Hepatocyte (in vitro differentiated cells): ENCODE data around the gene PPP2R5C. TPM values are rescaled to one million over a fixed set of nuclear protein-coding genes. Genes with fewer than 3 reads are reported as not detected.
"Not testable (repeated sequence)": the region's sequence is repeated elsewhere in the genome, so short reads cannot be mapped to it uniquely, and the experiment has no call there.

ENCODE experiments used
- DNase-seq: peaks from one replicate; pipeline ENCODE4 v3.0.0-alpha.2; 2016; ENCODE audit warnings: low spot score
- H2AFZ ChIP-seq: fragments of 200-600 bp; sonication (generic); 2 replicates; pipeline ENCODE4 v1.6.0; 2016; ENCODE audit warnings: antibody characterized with exemption, mild to moderate bottlenecking
- H3K27ac ChIP-seq: fragments of 200-600 bp; sonication (generic); 2 replicates; pipeline ENCODE4 v1.5.1; 2016; ENCODE audit warnings: mild to moderate bottlenecking
- H3K27me3 ChIP-seq: fragments of 200-600 bp; sonication (generic); 2 replicates; pipeline ENCODE4 v1.6.1; 2016
- H3K36me3 ChIP-seq: fragments of 200-600 bp; sonication (generic); replicated peaks from 2 replicates; pipeline ENCODE4 v1.5.1; 2016; ENCODE audit warnings: low read depth; ENCODE audit not compliant: insufficient read depth
- H3K4me1 ChIP-seq: fragments of 200-600 bp; sonication (generic); 2 replicates; pipeline ENCODE4 v1.5.1; 2016; ENCODE audit warnings: mild to moderate bottlenecking, moderate library complexity; ENCODE audit not compliant: insufficient read depth
- H3K4me2 ChIP-seq: fragments of 200-600 bp; sonication (generic); 2 replicates; pipeline ENCODE4 v1.6.0; 2016
- H3K4me3 ChIP-seq: fragments of 200-600 bp; sonication (generic); 2 replicates; pipeline ENCODE4 v1.5.1; 2016; ENCODE audit warnings: mild to moderate bottlenecking
- H3K79me2 ChIP-seq: fragments of 200-600 bp; sonication (generic); 2 replicates; pipeline ENCODE4 v1.6.0; 2017; ENCODE audit warnings: mild to moderate bottlenecking
- H3K9me2 ChIP-seq: fragments of 200-600 bp; sonication (generic); replicated peaks from 2 replicates; pipeline ENCODE4 v1.6.0; 2017; ENCODE audit warnings: mild to moderate bottlenecking; ENCODE audit not compliant: insufficient read depth
- H3K9me3 ChIP-seq: fragments of 200-600 bp; sonication (generic); 2 replicates; pipeline ENCODE4 v1.5.1; 2016; ENCODE audit warnings: low read depth, mild to moderate bottlenecking
- H4K20me1 ChIP-seq: fragments of 200-600 bp; sonication (generic); 2 replicates; pipeline ENCODE4 v1.6.0; 2016; ENCODE audit warnings: mild to moderate bottlenecking; ENCODE audit not compliant: insufficient read depth, poor library complexity, severe bottlenecking
- EZH2 ChIP-seq: fragments of 200-600 bp; sonication (generic); IDR thresholded peaks from 2 replicates; pipeline ENCODE4 v1.6.1; 2016; ENCODE audit warnings: antibody characterized with exemption, mild to moderate bottlenecking, borderline replicate concordance
- EZH2phosphoT487 ChIP-seq: fragments of 200-600 bp; sonication (generic); IDR thresholded peaks from one replicate; pipeline ENCODE4 v1.6.1; 2018; ENCODE audit warnings: antibody characterized with exemption, mild to moderate bottlenecking, low read depth, moderate library complexity; ENCODE audit not compliant: unreplicated experiment, severe bottlenecking
- WGBS: methylation state at CpG from one replicate; pipeline ENCODE4 v1.1.6; 2016; ENCODE audit warnings: low lambda C conversion rate; ENCODE audit errors: missing lambda C conversion rate; 5-methylcytosine and 5-hydroxymethylcytosine counted together
- polyA plus RNA-seq: library from polyadenylated mRNA; unstranded; fragments of >200 nt; fragmentation: Nextera tagmentation; extraction: Ambion mirVana; gene quantifications from 2 replicates; pipeline ENCODE4 v1.2.1, GENCODE V29; 2016
- total RNA-seq: library from RNA; depleted of rRNA; stranded (reverse); fragments of >200 nt; gene quantifications from 2 replicates; pipeline ENCODE4 v1.2.3, GENCODE V29; 2014
- TF ChIP-seq, protein P1 (sequence below): fragments of 200-600 bp; sonication (generic); IDR thresholded peaks from 2 replicates; pipeline ENCODE4 v1.5.1; 2016; ENCODE audit warnings: antibody characterized with exemption, mild to moderate bottlenecking; ENCODE audit not compliant: poor library complexity

Gene PPP2R5C
- total and polyA plus RNA-seq, 2 experiments from 2014 or later, result 47.4 to 78.0 TPM

DNA sequence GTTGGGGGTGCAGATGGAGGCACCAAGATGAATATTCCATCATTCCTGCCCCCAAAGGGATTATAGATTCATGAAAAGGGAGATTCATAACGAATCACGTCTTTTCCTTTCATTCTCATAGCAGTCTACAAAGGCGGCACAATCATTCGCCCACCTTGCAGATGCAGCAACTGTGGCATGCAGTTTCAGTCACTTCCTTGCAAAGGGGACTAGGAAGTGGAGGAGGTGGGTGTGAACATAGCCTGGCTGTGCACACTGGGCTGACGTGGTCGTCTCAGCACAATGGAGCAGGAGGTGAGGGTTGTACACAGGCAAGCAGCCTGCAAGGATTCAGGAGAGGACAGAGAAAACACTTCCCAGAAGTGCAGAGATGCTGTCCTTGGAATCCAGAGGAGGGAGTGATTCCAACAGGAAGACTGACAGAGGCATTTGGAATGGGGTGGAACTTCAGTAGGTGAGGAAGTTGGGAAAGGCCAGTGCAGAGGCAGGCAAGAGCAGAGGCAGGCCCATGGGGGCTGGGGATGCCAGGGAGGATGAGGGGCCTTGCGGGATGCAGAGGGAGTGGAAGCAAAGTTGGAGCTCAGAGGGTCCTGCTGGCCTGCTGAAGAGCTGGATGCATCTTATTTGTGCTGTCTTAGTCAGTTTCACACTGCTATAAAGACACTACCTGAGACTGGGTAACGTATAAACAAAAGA lies 21.9 kb upstream of the PPP2R5C start:
- DNase-seq, result no peak

DNA sequence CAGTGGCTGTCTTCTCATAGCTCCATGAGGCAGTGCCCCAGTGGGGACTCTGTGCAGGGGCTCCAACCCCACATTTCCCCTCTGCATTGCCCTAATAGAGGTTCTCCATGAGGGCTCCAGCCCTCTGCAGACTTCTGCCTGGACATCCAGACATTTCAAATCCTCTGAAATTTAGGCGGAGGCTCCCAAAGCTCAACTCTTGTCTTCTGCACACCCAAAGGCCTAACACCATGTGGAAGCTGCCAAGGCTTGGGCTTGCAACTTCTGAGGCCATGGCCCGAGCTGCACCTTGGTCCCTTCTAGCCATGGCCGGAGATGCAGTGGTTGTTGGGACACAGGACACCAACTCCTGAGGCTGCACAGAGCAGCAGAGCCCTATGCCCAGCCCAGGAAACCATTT lies 20.5 kb upstream of the PPP2R5C start:
- DNase-seq, result no peak
- Histone ChIP-seq H3K79me2 (no peaks in the 10 kb centered on the region), H3K9me3 (no peaks in the 10 kb centered on the region), H4K20me1 (no peaks in the 10 kb centered on the region), H3K9me2 (no peaks in the 10 kb centered on the region), H3K4me1 (no peaks in the 10 kb centered on the region), H3K27me3 (no peaks in the 10 kb centered on the region), H3K4me3 (no peak overlapping the region), H3K4me2 (no peak overlapping the region), H3K27ac (no peak overlapping the region), H3K36me3 (no peaks in the 10 kb centered on the region), H2AFZ (no peak overlapping the region)
- WGBS, result 87% methylated on average over 3 of the region's 3 CpGs
- no peak for TF ChIP-seq EZH2
- no peak for TF ChIP-seq EZH2phosphoT487

More for the DNA sequence above, 21.9 kb upstream of the PPP2R5C start:
- Histone ChIP-seq H3K36me3 (no peaks in the 10 kb centered on the region), H3K4me3 (no peak overlapping the region), H3K9me3 (no peaks in the 10 kb centered on the region), H3K27me3 (no peaks in the 10 kb centered on the region), H3K9me2 (no peaks in the 10 kb centered on the region), H3K27ac (no peak overlapping the region), H3K79me2 (no peaks in the 10 kb centered on the region), H3K4me2 (no peak overlapping the region), H3K4me1 (no peaks in the 10 kb centered on the region), H4K20me1 (no peaks in the 10 kb centered on the region), H2AFZ (no peak overlapping the region)
- 79% methylated on average over 8 of the region's 8 CpGs for WGBS
- TF ChIP-seq, protein P1, sequence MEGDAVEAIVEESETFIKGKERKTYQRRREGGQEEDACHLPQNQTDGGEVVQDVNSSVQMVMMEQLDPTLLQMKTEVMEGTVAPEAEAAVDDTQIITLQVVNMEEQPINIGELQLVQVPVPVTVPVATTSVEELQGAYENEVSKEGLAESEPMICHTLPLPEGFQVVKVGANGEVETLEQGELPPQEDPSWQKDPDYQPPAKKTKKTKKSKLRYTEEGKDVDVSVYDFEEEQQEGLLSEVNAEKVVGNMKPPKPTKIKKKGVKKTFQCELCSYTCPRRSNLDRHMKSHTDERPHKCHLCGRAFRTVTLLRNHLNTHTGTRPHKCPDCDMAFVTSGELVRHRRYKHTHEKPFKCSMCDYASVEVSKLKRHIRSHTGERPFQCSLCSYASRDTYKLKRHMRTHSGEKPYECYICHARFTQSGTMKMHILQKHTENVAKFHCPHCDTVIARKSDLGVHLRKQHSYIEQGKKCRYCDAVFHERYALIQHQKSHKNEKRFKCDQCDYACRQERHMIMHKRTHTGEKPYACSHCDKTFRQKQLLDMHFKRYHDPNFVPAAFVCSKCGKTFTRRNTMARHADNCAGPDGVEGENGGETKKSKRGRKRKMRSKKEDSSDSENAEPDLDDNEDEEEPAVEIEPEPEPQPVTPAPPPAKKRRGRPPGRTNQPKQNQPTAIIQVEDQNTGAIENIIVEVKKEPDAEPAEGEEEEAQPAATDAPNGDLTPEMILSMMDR, result no peak
- TF ChIP-seq EZH2phosphoT487 (no peak), EZH2 (no peak)

DNA sequence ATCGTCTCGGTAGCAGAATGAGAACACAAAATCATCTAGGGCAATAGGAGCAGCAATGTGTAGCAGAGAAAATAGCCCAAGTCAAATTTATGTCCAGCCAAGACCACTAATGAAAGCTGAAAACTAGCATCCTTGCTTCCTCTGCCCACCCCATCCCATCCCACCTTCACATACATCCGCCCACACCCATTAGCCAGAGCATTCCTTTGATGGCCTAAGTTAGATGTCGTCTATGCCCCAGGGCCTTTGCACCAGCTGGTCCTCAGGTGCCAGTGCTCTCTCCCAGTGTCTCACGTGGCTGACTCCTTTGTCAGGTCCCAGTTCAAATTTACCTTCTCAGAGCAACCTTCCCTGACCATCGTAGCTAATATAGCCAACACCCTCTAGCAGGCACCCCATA lies 17.8 kb upstream of the PPP2R5C start:
- Histone ChIP-seq H2AFZ (no peak overlapping the region), H4K20me1 (no peaks in the 10 kb centered on the region), H3K36me3 (no peaks in the 10 kb centered on the region), H3K4me2 (no peak overlapping the region), H3K9me3 (no peaks in the 10 kb centered on the region), H3K27me3 (no peaks in the 10 kb centered on the region), H3K9me2 (no peaks in the 10 kb centered on the region), H3K79me2 (no peaks in the 10 kb centered on the region), H3K4me3 (no peak overlapping the region), H3K4me1 (no peaks in the 10 kb centered on the region), H3K27ac (no peak overlapping the region)
- no peak for TF ChIP-seq EZH2
- TF ChIP-seq EZH2phosphoT487, result no peak
- TF ChIP-seq, protein P1, result no peak
- WGBS, result 85% methylated on average over 6 of the region's 6 CpGs
- no peak for DNase-seq

DNA sequence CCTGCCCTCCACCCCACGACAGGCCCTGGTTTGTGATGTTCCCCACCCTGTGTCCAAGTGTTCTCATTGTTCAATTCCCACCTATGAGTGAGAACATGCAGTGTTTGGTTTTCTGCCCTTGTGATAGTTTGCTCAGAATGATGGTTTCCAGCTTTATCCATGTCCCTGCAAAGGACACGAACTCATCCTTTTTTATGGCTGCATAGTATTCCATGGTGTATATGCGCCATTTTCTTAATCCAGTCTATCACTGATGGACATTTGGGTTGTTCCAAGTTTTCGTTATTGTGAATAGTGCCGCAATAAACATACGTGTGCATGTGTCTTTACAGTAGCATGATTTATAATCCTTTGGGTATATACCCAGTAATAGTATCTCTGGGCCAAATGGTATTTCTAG lies 17.1 kb upstream of the PPP2R5C start:
- H3K4me3 ChIP-seq, H3K27ac ChIP-seq, H3K36me3 ChIP-seq, H2AFZ ChIP-seq, H3K9me3 ChIP-seq, H3K27me3 ChIP-seq, H3K4me2 ChIP-seq, H3K4me1 ChIP-seq, DNase-seq, H4K20me1 ChIP-seq, H3K79me2 ChIP-seq, H3K9me2 ChIP-seq: not testable (repeated sequence)
- WGBS, result 88% methylated on average over 6 of the region's 6 CpGs

DNA sequence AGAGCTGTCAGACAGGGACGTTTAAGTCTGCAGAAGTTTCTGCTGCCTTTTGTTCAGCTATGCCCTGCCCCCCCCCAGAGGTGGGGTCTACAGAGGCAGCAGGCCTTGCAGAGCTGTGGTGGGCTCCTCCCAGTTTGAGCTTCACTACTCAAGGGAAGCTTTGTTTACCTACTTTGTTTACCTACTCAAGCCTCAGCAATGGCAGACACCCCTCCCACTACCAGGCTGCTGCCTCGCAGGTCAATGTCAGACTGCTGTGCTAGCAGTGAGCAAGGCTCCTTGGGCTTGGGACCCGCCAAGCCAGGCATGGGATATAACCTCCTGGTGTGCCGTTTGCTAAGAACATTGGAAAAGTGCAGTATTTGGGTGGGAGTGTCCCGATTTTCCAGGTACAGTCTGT lies 11.8 kb upstream of the PPP2R5C start:
- not testable (repeated sequence) for H3K4me1 ChIP-seq, H3K27ac ChIP-seq, H3K36me3 ChIP-seq, H3K9me3 ChIP-seq, H3K79me2 ChIP-seq, H3K4me2 ChIP-seq, DNase-seq, H3K4me3 ChIP-seq, H2AFZ ChIP-seq, H3K9me2 ChIP-seq, H4K20me1 ChIP-seq
- H3K27me3 ChIP-seq, result peaks cover 19% of the 10 kb centered on the region
- 61% methylated on average over 5 of the region's 5 CpGs for WGBS
